Measurements from ENCODE around the gene MTCL1.

MTCL1 gene

DNA sequence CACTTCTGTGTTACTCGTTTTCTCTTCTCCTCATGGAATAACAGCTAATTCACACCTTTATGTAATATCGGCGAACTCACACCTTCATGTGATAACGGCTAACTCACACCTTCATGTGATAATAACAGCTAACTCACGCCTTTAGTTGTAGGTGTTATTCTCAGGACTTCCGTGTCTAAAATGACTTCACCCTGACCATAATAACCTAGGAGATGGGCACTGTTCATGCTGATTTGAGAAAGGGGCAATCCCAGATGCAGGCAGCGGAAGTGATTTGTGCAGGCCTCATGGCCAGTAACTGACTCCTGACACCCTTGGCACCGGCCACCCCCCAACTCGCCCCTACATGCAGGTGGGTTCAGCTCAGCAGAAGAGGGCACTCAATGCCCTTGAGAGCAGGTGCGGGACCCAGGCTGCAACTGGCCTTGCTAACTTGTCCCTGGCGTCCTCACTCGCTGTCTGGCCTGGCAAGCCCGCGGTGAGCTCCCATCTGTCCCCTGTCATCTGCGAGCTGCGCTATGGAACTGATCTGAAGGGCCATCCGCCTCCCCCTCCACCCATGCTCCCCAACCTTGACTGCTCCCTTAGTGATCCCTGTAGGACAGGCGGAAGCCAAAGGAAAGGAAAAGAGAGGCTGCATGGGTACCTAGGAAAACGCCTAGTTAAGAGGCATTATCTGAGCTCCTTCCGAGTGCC is 42.6 kb upstream of the MTCL1 start:
- TF ChIP-seq Cebpa-rat (IDR thresholded peaks at IDR 0.05), result no peak
- H3K27ac ChIP-seq, result no peak overlapping the region
- H3K9ac ChIP-seq, result no peak overlapping the region
- H3K4me2 ChIP-seq, result no peak overlapping the region
- peaks cover 9% of the 10 kb centered on the region for H3K4me1 ChIP-seq
- H3K4me3 ChIP-seq, result no peak overlapping the region
- no peaks in the 10 kb centered on the region for H3K36me3 ChIP-seq
- H4K20me1 ChIP-seq, result no peaks in the 10 kb centered on the region
- H3K27me3 ChIP-seq, result no peaks in the 10 kb centered on the region
- H3K9me3 ChIP-seq, result peaks cover 14% of the 10 kb centered on the region

DNA sequence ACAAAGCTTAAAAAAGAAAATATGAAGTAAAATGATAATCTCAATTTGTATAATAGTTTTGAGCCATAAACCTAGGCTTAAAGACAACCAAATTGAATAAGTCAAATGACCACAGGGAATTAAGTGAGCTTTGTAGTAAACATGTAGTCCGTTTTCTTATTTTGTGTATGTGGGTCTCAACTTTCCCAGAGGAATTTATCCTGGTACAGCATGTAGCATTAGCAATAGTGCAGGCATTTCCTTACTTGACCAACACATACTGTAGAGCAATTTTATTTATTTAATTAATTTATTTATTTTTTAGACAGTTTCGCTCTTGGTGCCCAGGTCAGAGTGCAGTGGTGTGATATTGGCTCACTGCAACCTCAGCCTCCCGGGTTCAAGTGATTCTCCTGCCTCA is 37.5 kb upstream of the MTCL1 start:
- Histone ChIP-seq H3K27ac (no peak overlapping the region), H3K9me3 (peaks cover 14% of the 10 kb centered on the region), H4K20me1 (no peaks in the 10 kb centered on the region), H3K27me3 (no peaks in the 10 kb centered on the region), H3K4me1 (no peaks in the 10 kb centered on the region), H3K4me2 (no peak overlapping the region), H3K36me3 (no peaks in the 10 kb centered on the region), H3K9ac (no peak overlapping the region), H3K4me3 (no peak overlapping the region)
- TF ChIP-seq Cebpa-rat (IDR thresholded peaks at IDR 0.05), result no peak

DNA sequence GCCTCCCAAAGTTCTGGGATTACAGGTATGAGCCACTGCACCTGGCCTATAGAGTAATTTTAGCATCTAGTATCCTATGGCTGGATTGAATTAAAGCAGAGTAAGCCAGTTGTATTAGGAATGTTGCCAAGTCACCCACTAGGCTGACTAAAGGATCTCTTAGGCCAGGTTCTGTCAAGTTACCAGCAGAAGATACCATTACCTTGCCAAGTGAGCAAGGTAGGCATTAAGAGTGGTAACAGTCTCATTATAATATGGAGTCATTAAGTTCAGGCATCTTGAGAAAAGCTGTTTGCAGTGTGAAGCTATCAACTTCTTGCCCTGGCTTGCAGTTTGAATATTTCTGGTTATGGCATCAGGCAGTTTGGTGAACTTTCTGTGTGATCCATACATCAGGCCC is 37.0 kb upstream of the MTCL1 start:
- no peaks in the 10 kb centered on the region for H4K20me1 ChIP-seq
- H3K27ac ChIP-seq, result no peak overlapping the region
- peaks cover 14% of the 10 kb centered on the region for H3K9me3 ChIP-seq
- H3K4me3 ChIP-seq, result no peak overlapping the region
- TF ChIP-seq Cebpa-rat (IDR thresholded peaks at IDR 0.05), result no peak
- H3K4me2 ChIP-seq, result no peak overlapping the region
- H3K4me1 ChIP-seq, result no peaks in the 10 kb centered on the region
- H3K9ac ChIP-seq, result no peak overlapping the region
- no peaks in the 10 kb centered on the region for H3K27me3 ChIP-seq
- no peaks in the 10 kb centered on the region for H3K36me3 ChIP-seq

DNA sequence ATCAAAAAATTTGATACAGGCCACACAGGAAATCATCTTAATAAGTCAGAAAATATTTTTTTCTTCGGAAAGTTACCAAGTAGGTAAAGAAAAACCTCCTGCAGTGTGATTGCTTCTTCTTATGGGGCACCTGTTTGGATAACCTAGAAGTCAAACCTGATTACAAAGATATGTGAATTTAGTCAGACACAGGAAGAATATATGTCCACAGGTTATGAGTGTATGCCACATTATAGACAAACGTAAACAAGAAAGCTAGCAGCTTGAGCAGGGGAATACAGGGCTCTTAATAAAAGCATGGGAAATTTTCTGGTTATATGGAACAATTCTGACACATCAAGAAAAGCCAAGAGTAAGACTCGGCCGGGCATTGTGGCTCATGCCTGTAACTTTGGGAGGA is 35.8 kb upstream of the MTCL1 start:
- Histone ChIP-seq H3K4me3 (no peak overlapping the region), H3K4me1 (no peaks in the 10 kb centered on the region), H4K20me1 (no peaks in the 10 kb centered on the region), H3K27me3 (no peaks in the 10 kb centered on the region), H3K4me2 (no peak overlapping the region), H3K9ac (no peak overlapping the region), H3K36me3 (no peaks in the 10 kb centered on the region), H3K27ac (no peak overlapping the region), H3K9me3 (peaks cover 14% of the 10 kb centered on the region)
- no peak for TF ChIP-seq Cebpa-rat (IDR thresholded peaks at IDR 0.05)

DNA sequence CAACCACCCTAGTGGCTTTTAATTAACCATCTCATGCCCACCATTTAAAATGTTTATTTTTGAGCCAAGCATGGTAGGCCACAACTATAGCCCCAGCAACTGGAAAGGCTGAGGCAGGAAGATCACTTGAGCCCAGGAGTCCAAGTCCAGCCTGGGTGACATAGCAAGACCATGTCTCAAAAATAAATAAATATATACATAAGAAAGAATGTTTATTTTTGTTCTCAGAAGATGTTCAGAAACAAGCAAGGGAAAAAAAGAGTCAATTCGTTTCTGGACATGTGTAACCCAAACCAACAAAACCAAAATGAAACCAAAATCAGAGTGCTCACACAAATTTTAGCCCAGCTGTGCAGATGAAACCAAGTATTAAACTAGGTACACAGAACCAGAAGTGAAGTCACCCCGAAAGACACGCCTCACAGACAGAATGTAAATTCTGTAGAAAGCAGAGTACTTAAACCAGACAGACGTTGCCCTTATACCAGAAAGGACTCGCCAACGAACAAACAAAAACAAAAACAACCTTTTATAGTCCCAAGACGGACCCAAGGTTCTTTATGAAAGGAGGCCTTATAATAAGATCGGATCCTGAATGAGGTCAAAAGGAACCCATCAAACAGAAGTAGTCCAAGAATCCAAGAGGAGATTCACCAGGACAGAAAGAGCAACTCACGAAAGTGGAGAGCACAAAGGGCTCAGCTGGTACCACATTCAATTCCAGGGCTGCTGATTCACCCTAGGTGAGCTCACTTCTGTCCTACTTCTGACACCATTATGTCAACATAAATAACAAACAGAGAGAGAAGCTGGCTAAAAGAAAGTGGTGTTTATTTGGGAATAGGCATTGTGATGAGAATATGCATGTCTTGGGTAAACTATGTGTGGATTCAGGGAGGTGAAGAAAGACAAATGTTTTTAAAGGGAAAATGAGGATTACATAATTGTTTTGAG is 31.8 kb upstream of the MTCL1 start:
- Histone ChIP-seq H3K4me2 (no peak overlapping the region), H4K20me1 (no peaks in the 10 kb centered on the region), H3K4me3 (no peak overlapping the region), H3K36me3 (no peaks in the 10 kb centered on the region), H3K9me3 (0 out of 2 replicates have a peak, but pooled peaks cover 5% of the 10 kb centered on the region), H3K27ac (no peak overlapping the region), H3K4me1 (no peaks in the 10 kb centered on the region), H3K9ac (no peak overlapping the region), H3K27me3 (no peaks in the 10 kb centered on the region)
- no peak for TF ChIP-seq Cebpa-rat (IDR thresholded peaks at IDR 0.05)

DNA sequence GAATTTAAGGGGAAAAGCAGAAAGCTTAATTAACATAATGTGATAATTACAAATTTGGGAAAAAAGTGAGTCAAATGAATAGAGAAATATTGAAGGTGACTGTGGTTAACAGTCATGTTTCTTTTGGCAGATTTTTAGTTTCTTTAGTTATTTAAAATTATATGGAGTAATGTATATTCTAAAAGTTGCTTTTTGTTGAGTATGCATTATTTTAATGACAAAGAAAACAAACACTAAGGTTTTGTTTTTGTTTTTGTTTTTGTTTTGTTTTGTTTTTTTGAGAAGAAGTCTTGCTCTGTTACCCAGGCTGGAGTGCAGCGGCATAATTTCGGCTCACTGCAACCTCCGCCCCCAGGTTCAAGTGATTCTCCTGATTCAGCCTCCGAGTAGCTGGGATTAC is 30.3 kb upstream of the MTCL1 start:
- H3K36me3 ChIP-seq, result no peaks in the 10 kb centered on the region
- 0 out of 2 replicates have a peak, but pooled peaks cover 5% of the 10 kb centered on the region for H3K9me3 ChIP-seq
- no peaks in the 10 kb centered on the region for H3K27me3 ChIP-seq
- no peak overlapping the region for H3K9ac ChIP-seq
- no peak overlapping the region for H3K4me3 ChIP-seq
- no peak overlapping the region for H3K4me2 ChIP-seq
- H3K27ac ChIP-seq, result no peak overlapping the region
- no peaks in the 10 kb centered on the region for H3K4me1 ChIP-seq
- TF ChIP-seq Cebpa-rat (IDR thresholded peaks at IDR 0.05), result no peak
- H4K20me1 ChIP-seq, result no peaks in the 10 kb centered on the region

DNA sequence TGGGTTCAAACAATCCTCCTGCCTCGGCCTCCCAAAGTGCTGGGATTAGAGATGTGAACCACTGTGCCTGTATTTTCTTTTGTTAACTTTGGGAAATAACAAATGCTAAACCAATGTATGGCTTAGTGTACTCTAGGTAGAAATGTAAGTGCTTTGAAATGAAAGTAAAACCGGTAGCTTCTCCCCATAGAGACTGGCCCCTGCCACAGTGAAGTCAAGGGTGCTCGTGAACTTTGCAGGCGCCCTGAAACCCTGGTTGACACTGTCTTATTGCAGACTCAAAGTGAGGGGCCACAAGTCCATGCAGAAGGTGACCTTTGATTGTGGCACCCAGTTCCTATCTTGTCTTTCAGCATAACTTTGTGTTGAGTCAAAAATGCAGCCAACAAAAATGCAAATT is 24.2 kb upstream of the MTCL1 start:
- Histone ChIP-seq H3K4me1 (no peaks in the 10 kb centered on the region), H3K36me3 (no peaks in the 10 kb centered on the region), H3K4me2 (no peak overlapping the region), H3K9ac (no peak overlapping the region), H3K27me3 (no peaks in the 10 kb centered on the region), H3K27ac (no peak overlapping the region), H3K4me3 (no peak overlapping the region), H4K20me1 (no peaks in the 10 kb centered on the region), H3K9me3 (no peaks in the 10 kb centered on the region)
- TF ChIP-seq Cebpa-rat (IDR thresholded peaks at IDR 0.05), result no peak

DNA sequence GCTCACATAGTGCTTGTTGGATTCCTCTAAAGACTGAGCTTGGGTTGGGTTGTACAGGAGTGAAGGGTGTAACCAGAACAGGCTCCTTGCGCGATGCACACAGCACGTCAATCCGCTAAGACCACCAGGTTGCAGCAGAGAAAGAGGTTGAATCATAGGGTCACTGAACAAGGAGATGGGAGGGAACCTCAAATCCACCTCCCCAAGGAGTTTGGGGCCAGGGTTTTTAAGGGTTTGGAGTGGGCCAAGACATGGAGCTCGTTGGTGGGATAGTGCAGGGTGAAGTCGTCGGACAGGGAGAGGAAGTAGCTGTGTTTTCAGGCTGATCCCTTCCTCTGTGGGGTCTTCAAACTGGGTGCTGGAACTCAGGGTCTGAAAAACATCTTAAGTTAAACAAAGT is 20.8 kb upstream of the MTCL1 start:
- Histone ChIP-seq H4K20me1 (no peaks in the 10 kb centered on the region), H3K9ac (no peak overlapping the region), H3K9me3 (no peaks in the 10 kb centered on the region), H3K27me3 (no peaks in the 10 kb centered on the region), H3K27ac (no peak overlapping the region), H3K4me3 (no peak overlapping the region), H3K4me1 (no peaks in the 10 kb centered on the region), H3K36me3 (no peaks in the 10 kb centered on the region), H3K4me2 (no peak overlapping the region)
- TF ChIP-seq Cebpa-rat (IDR thresholded peaks at IDR 0.05), result no peak

DNA sequence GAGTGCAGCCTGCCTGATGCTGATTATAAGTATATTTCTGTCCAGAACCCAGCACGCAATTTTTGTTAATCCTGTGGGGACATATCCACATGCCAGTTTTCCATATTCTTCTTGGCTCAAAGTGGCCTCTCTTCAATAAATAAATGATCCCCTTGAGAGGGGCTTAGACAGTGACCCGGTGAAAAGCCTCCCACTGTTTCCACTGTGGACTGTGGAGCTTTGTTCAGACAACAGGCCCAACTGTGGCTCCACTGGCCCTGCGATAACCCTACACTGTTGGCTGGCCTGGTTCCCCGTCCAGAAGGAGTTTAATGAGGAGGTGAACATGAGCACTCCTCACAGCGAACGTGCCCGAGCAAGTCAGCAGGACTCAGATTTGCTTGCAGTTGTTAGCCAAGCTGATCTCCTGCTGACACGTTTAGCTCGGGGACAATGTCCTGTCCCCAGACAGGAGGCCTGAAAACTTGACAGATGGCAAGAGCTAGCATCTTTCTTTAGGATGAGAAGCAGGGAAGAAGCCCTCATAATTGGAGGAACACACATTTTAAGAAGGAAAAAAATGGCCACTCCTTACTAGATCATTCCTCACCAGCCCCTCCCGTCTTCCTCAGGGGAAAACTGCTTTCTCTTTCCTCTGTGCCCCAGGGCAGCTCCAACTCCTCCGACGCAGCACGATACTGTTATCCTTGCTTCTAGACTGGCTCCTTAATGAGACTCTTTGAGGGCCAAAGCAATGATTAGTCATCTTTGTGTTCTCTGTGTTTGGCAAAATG is 20.0 kb upstream of the MTCL1 start:
- Histone ChIP-seq H4K20me1 (no peaks in the 10 kb centered on the region), H3K9me3 (no peaks in the 10 kb centered on the region), H3K4me3 (no peak overlapping the region), H3K9ac (no peak overlapping the region), H3K4me2 (no peak overlapping the region), H3K27me3 (no peaks in the 10 kb centered on the region), H3K4me1 (no peaks in the 10 kb centered on the region), H3K27ac (no peak overlapping the region), H3K36me3 (no peaks in the 10 kb centered on the region)
- no peak for TF ChIP-seq Cebpa-rat (IDR thresholded peaks at IDR 0.05)

DNA sequence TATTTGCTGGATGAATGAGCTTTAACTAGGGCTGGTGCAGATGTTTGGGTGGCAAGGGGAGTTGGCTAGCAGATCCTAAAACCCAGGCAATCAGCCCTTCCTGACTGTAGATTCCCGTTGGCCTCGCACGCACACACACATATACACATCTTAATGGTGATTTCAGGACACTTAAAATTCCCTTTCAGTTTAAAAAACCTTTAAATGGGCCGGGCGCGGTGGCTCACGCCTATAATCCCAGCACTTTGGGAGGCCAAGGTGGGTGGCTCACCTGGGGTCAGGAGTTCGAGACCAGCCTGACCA is 19.5 kb upstream of the MTCL1 start:
- no peak overlapping the region for H3K27ac ChIP-seq

More for the DNA sequence above, 19.5 kb upstream of the MTCL1 start:
- H3K4me1 ChIP-seq, result no peaks in the 10 kb centered on the region
- H4K20me1 ChIP-seq, result no peaks in the 10 kb centered on the region
- no peaks in the 10 kb centered on the region for H3K27me3 ChIP-seq
- TF ChIP-seq Cebpa-rat (IDR thresholded peaks at IDR 0.05), result no peak
- H3K36me3 ChIP-seq, result no peaks in the 10 kb centered on the region
- H3K4me3 ChIP-seq, result no peak overlapping the region
- no peak overlapping the region for H3K9ac ChIP-seq
- no peak overlapping the region for H3K4me2 ChIP-seq
- no peaks in the 10 kb centered on the region for H3K9me3 ChIP-seq
